SU-DHL-6 (cell line): ENCODE data around the gene IL21R.

Experiments
- H2AFZ ChIP-seq: fragments of 200-600 bp; sonication (generic); 2 replicates; pipeline ENCODE4 v1.6.1; 2014; ENCODE audit warnings: low read depth, mild to moderate bottlenecking, moderate library complexity, mixed read lengths, antibody characterized with exemption, low read length; ENCODE audit not compliant: severe bottlenecking
- H3F3A ChIP-seq: fragments of 200-600 bp; shearing (Covaris generic); 2 replicates; pipeline ENCODE4 v1.6.0; 2016; ENCODE audit warnings: antibody characterized with exemption, mild to moderate bottlenecking; ENCODE audit not compliant: insufficient read depth
- H3K27ac ChIP-seq: fragments of 200-600 bp; sonication (generic); 2 replicates; pipeline ENCODE4 v1.5.1; 2016; ENCODE audit warnings: low read depth, mild to moderate bottlenecking, low read length, moderate library complexity, mixed read lengths
- H3K27me3 ChIP-seq: fragments of 200-600 bp; sonication (generic), shearing (Covaris generic); 2 replicates; pipeline ENCODE4 v1.6.0; 2014; ENCODE audit warnings: mild to moderate bottlenecking, low read length
- H3K36me3 ChIP-seq: fragments of 200-600 bp; sonication (generic); 2 replicates; pipeline ENCODE4 v1.6.1; 2014; ENCODE audit warnings: mild to moderate bottlenecking, low read length, mixed read lengths
- H3K4me2 ChIP-seq: fragments of 300-600, 200-600 bp; shearing (Covaris generic), sonication (generic); 2 replicates; pipeline ENCODE4 v1.6.0; 2014; ENCODE audit warnings: low read length, low read depth, mild to moderate bottlenecking; ENCODE audit not compliant: poor library complexity, severe bottlenecking
- H3K4me3 ChIP-seq: fragments of 200-600 bp; sonication (generic); 2 replicates; pipeline ENCODE4 v1.5.1; 2014; ENCODE audit warnings: antibody characterized with exemption, low read length, mild to moderate bottlenecking, mixed read lengths; ENCODE audit not compliant: insufficient read depth, poor library complexity, severe bottlenecking
- H3K79me2 ChIP-seq: fragments of 200-600 bp; sonication (generic); 2 replicates; pipeline ENCODE4 v1.6.1; 2014; ENCODE audit warnings: mild to moderate bottlenecking, low read length, moderate library complexity; ENCODE audit not compliant: insufficient read depth
- H3K9ac ChIP-seq: fragments of 200-600 bp; sonication (generic); 2 replicates; pipeline ENCODE4 v1.7.0; 2014; ENCODE audit warnings: mild to moderate bottlenecking, low read length
- H3K9me2 ChIP-seq: fragments of 200-600 bp; sonication (generic); replicated peaks from 2 replicates; pipeline ENCODE4 v1.6.1; 2014; ENCODE audit warnings: low read length; ENCODE audit not compliant: insufficient read depth
- H3K9me3 ChIP-seq: fragments of 200-600 bp; sonication (generic); 2 replicates; pipeline ENCODE4 v1.6.1; 2014; ENCODE audit warnings: low read length, mixed read lengths; ENCODE audit not compliant: insufficient read depth
- H4K20me1 ChIP-seq: fragments of 200-600 bp; sonication (generic); 2 replicates; pipeline ENCODE4 v1.6.1; 2014; ENCODE audit warnings: low read depth, mild to moderate bottlenecking, antibody characterized with exemption, low read length, moderate library complexity, mixed read lengths
- EZH2phosphoT487 ChIP-seq: fragments of 200-600 bp; sonication (generic), shearing (Covaris generic); conservative IDR thresholded peaks from 2 replicates; pipeline ENCODE4 v1.6.1; 2018; ENCODE audit warnings: mild to moderate bottlenecking, antibody characterized with exemption, low read length, moderate library complexity, mixed read lengths
- TF ChIP-seq, protein P1 (sequence below): fragments of 200-600 bp; sonication (generic); IDR thresholded peaks from one replicate; pipeline ENCODE4 v1.5.1; 2017; ENCODE audit warnings: antibody characterized with exemption, mild to moderate bottlenecking, low read length, moderate library complexity; ENCODE audit not compliant: insufficient read depth, poor library complexity, severe bottlenecking

Gene IL21R

DNA sequence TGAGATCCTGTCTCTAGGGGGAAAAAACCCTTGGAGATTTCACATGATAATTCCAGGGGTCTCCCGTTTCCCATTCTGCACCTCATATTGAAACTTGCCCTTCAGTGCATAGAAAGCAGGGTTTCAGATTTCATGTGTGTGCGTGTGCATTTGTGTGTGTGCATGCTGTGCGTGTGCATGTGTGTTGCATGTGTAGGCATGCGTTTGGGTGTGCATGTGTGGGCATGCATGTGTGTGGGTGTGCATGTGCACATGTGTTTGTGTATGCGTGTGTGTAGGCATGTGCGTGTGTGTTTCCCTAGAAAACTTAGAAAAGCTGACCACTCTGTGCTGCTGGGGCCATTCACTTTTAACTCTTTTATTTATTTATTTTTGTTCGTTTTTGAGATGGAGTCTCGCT is 40.0 kb downstream of the IL21R start:
- Histone ChIP-seq H3K9ac (no peak overlapping the region), H3K27ac (no peak overlapping the region), H3K4me3 (no peak overlapping the region), H3K27me3 (no peaks in the 10 kb centered on the region), H3F3A (no peaks in the 10 kb centered on the region), H3K79me2 (no peaks in the 10 kb centered on the region), H4K20me1 (no peaks in the 10 kb centered on the region), H2AFZ (no peak overlapping the region), H3K36me3 (no peaks in the 10 kb centered on the region; the same call in none of the 2 replicates), H3K4me2 (no peak overlapping the region), H3K9me3 (no peaks in the 10 kb centered on the region), H3K9me2 (no peaks in the 10 kb centered on the region)
- no peak for TF ChIP-seq EZH2phosphoT487
- TF ChIP-seq, protein P1, sequence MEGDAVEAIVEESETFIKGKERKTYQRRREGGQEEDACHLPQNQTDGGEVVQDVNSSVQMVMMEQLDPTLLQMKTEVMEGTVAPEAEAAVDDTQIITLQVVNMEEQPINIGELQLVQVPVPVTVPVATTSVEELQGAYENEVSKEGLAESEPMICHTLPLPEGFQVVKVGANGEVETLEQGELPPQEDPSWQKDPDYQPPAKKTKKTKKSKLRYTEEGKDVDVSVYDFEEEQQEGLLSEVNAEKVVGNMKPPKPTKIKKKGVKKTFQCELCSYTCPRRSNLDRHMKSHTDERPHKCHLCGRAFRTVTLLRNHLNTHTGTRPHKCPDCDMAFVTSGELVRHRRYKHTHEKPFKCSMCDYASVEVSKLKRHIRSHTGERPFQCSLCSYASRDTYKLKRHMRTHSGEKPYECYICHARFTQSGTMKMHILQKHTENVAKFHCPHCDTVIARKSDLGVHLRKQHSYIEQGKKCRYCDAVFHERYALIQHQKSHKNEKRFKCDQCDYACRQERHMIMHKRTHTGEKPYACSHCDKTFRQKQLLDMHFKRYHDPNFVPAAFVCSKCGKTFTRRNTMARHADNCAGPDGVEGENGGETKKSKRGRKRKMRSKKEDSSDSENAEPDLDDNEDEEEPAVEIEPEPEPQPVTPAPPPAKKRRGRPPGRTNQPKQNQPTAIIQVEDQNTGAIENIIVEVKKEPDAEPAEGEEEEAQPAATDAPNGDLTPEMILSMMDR: no peak

DNA sequence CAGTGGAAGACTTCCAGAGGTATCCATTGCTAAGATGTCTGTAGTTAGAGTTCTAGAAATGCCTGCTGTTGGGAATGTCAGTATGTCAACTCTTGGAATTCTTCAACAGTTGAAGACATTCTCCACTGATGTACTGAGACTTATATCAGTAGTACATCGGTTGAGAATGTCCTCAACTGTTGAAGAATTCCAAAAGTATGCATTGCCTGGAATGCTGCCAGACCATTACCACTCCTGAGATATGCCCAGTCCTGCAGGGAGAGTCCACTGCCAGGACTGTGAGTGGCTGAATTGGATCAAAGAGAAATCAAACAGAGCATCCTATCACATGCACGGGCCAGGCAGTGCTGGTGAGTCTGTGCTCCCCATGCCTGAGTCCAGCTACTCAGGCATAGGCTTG is 42.0 kb downstream of the IL21R start:
- no peaks in the 10 kb centered on the region; the same call in none of the 2 replicates for H3K36me3 ChIP-seq
- no peak overlapping the region for H3K4me2 ChIP-seq
- H3K79me2 ChIP-seq: no peaks in the 10 kb centered on the region
- no peak overlapping the region for H3K9ac ChIP-seq
- H3F3A ChIP-seq: no peaks in the 10 kb centered on the region
- H4K20me1 ChIP-seq: no peaks in the 10 kb centered on the region
- no peak overlapping the region for H2AFZ ChIP-seq
- no peak overlapping the region for H3K27ac ChIP-seq
- H3K27me3 ChIP-seq: no peaks in the 10 kb centered on the region
- TF ChIP-seq, protein P1: no peak
- no peak for TF ChIP-seq EZH2phosphoT487
- H3K4me3 ChIP-seq: no peak overlapping the region
- no peaks in the 10 kb centered on the region for H3K9me2 ChIP-seq
- no peaks in the 10 kb centered on the region for H3K9me3 ChIP-seq

DNA sequence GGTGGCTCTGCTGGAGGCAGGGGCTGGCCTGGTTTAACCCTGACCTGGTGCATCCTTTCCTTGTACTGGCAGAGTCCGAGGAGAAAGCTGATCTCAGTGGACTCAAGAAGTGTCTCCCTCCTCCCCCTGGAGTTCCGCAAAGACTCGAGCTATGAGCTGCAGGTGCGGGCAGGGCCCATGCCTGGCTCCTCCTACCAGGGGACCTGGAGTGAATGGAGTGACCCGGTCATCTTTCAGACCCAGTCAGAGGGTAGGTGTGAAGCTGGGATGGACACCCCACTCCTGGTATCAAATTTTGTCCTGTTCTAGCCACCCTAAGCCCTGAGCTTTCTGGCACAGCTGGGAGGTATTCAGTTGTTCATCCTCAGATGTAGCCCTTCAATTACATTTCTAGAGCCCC is 42.5 kb downstream of the IL21R start:
- H3K79me2 ChIP-seq: no peaks in the 10 kb centered on the region
- no peaks in the 10 kb centered on the region for H3F3A ChIP-seq
- H3K36me3 ChIP-seq: no peaks in the 10 kb centered on the region; the same call in none of the 2 replicates
- H4K20me1 ChIP-seq: no peaks in the 10 kb centered on the region
- no peaks in the 10 kb centered on the region for H3K9me2 ChIP-seq
- no peak overlapping the region for H3K4me3 ChIP-seq
- no peaks in the 10 kb centered on the region for H3K9me3 ChIP-seq
- no peak overlapping the region for H2AFZ ChIP-seq
- TF ChIP-seq, protein P1: no peak
- no peak for TF ChIP-seq EZH2phosphoT487
- no peak overlapping the region for H3K9ac ChIP-seq
- H3K4me2 ChIP-seq: no peak overlapping the region
- no peaks in the 10 kb centered on the region for H3K27me3 ChIP-seq
- H3K27ac ChIP-seq: no peak overlapping the region
